Cerebellar cortex (tissue), 1 donor: ENCODE measurements around the gene HS2ST1.
A peak's percentile ranks its signal among the peaks of the same experiment; 100 is the strongest.
"Not testable (repeated sequence)": the region's sequence is repeated elsewhere in the genome, so short reads cannot be mapped to it uniquely, and the experiment has no call there.

Experiments
- DNase-seq: peaks from one replicate; pipeline ENCODE4 v3.0.0-alpha.2; 2015; ENCODE audit warnings: low spot score

HS2ST1 gene

GRCh38 chr1:86925742-86926141, 11.3 kb downstream of the HS2ST1 start:
- no peak for DNase-seq

GRCh38 chr1:86926883-86927282, 12.4 kb downstream of the HS2ST1 start:
- DNase-seq = no peak

GRCh38 chr1:86928819-86929218, 14.4 kb downstream of the HS2ST1 start:
- DNase-seq = no peak

- no peak for DNase-seq
These were observed 18.6 kb downstream of the HS2ST1 start for GRCh38 chr1:86933051-86933450.

GRCh38 chr1:86933562-86934377, 19.3 kb downstream of the HS2ST1 start:
- DNase-seq = no peak

- DNase-seq = no peak
These were observed 24.0 kb downstream of the HS2ST1 start for GRCh38 chr1:86938450-86938849.

DNA sequence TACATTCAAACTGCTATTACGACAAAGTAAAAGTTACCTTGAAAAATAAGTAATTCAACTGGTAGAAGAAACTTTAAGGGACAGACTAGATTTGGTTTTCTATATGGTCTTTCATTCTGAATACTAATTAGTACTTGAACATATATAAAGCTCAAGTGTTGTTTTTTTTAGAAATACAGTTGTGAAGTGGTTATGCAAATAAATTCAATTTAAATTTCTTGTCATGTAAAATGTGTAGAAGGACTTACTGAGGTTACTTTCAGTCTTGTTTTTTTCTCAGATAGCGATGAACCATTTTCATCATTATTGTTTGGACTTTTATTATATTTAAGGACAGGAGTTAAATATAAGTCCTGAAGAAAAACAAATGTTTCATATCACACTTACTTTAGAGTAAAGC, 24.4 kb downstream of the HS2ST1 start:
- DNase-seq = no peak

DNA sequence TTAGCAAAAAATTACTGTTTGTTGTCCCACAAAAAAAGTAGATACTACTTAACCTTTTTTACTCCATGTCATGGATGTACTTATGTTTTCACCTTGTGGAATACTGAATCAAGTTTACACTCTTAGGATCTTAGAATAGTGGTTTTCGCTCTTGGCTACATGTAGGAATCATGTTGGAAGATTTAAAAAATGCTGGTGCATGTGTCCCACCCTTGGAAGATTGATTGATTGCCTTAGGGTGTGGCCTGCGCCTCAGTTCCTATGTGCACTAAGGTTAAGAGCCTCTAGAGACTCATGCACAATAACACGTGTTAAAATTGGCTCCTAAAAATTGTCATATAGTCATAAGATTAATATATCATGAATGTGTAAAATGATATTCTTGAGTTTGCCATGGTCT, 25.0 kb downstream of the HS2ST1 start:
- no peak for DNase-seq

GRCh38 chr1:86940599-86940998, 26.2 kb downstream of the HS2ST1 start:
- no peak for DNase-seq

- DNase-seq = no peak
These were observed 27.6 kb downstream of the HS2ST1 start for GRCh38 chr1:86942042-86942441.

- DNase-seq = no peak
These were observed 28.3 kb downstream of the HS2ST1 start for GRCh38 chr1:86942743-86943142.

- no peak for DNase-seq
These were observed 33.8 kb downstream of the HS2ST1 start for GRCh38 chr1:86948212-86948611.

- DNase-seq = no peak
These were observed 36.4 kb downstream of the HS2ST1 start for GRCh38 chr1:86950712-86951419.

DNA sequence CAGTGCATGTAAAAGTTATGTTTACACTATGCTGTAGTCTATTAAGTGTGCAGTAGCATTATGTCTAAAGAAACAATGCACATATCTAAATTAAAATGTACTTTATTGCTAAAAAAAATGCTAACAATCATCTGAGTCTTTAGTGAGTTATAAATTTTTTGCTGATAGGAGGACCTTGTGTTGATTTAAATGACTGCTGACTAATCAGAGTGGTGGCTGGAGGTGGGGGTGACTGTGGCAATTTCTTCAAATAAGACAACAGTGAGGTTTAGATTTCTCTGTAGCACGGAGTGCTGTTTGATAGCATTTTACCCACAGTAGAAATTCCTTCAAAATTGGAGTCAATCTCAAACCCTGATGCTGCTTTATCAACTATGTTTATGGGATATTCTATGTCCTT, 37.0 kb downstream of the HS2ST1 start:
- DNase-seq = no peak

DNA sequence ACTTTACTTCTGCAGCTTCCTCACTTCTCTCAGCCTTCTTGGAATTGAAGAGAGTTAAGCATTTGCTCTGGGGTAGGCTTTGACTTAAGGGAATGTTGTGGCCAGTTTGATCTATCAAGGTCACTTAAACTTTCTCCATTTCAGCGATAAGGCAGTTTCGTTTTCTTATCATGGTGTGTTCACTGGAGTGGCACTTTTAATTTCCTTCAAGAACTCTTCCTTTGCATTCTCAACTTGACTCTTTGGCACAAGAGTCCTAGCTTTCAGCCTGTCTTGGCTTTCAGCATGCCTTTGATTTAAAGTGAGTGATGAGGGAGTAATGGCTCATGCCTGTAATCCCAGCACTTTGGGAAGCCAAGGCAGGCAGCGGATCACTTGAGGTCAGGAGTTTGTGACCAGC, 38.7 kb downstream of the HS2ST1 start:
- DNase-seq = no peak

- no peak for DNase-seq
These were observed 41.2 kb downstream of the HS2ST1 start for GRCh38 chr1:86955678-86956077.

DNA sequence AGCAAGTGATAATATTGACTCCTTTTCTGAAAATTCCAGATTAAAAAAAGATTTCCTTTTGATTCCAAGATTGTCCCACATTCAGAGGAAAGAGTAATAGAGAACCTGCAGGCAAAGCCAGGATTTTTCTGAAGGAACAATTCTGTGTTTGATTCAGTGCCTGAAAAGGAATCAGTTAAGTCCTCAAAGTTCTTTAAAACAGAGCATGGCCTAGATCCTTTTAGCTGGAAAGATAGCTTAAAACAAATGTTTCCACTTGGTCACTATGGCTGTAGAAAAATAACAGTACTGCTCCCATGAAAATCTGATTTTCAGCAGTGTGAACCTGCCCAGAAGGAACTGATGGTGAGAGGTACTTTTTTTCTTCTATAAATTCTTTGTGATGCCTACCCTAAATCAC, 41.8 kb downstream of the HS2ST1 start:
- no peak for DNase-seq

DNA sequence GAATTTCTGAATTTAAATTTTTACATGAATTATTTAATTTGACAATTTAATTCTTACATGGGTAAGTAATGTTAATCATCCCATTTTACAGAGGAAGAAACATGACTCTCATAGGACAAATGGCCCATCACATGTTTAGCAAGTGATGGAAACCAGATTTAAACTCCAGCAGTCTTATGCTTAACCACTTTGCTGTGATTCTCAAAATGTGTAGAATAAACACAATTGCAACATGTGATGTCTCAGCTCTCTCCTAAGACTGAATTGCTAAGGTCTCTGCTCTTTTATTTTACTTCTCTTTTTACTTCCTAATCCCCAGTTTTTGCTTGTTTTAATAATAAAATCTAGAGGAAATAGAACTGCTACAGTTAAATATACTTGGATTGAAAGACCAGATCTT, 42.8 kb downstream of the HS2ST1 start:
- DNase-seq = no peak

- DNase-seq = no peak
These were observed 46.1 kb downstream of the HS2ST1 start for GRCh38 chr1:86960548-86960947.

DNA sequence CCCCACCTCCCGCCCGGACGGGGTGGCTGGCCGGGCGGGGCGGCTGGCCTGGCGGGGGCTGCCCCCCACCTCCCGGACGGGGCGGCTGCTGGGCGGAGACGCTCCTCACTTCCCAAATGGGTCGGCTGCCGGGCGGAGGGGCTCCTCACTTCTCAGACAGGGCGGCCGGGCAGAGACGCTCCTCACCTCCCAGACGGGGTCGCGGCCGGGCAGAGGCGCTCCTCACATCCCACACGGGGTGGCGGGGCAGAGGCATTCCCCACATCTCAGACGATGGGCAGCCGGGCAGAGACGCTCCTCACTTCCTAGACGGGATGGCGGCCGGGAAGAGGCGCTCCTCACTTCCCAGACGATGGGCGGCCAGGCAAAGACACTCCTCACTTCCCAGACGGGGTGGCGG, 49.4 kb downstream of the HS2ST1 start:
- DNase-seq = not testable (repeated sequence)

DNA sequence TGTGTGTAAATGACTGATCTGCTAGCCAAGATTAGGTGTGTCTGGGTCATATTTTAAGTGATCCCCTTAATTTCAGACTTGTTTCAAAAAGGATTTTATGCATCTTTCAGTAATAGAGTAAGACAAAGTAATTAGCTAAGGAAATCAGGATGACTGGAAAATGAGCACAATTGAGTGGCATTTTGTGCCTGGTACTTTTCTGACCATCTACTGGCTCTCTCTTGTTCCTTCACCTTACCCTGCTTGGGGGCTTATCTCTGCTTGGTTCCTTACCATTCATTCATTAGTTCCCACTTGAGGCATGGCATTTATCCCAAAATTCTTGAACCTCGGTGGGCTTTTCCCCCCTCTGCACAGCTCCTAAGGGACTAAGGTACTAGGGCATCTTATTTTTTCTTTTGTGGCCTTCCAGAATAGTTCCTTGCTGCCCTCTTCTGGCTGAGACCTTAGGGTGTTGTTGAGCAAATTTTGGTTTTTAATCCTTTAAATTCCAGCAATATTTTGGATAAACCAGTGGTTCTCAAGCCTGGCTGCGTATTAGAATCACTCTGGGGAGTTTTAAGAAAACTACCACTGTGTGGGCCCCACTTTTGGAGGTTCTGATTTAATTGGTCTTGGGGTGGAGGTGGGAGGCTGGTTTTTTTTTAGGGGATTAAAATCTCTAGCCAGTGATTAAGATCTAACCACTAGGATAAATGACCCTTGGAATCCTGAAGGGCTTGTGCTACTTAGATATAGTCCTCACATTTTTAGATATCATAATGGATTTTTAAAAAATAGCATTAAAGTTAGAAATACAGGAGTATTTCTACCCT, 50.8 kb downstream of the HS2ST1 start:
- DNase-seq = peak; percentile 26

GRCh38 chr1:86965827-86966182, 51.4 kb downstream of the HS2ST1 start:
- no peak for DNase-seq

GRCh38 chr1:86970938-86971337, 56.5 kb downstream of the HS2ST1 start:
- no peak for DNase-seq
